Common myeloid progenitor, CD34-positive (primary cell): ENCODE data around the gene TRIM5.

Source experiments
- CTCF ChIA-PET: fragments of 350-600 bp; sonication (Branson Sonifier 250); formaldehyde crosslinking; loops from one replicate; lab custom pipeline; 2021; ENCODE audit warnings: antibody characterized with exemption; lab: Charles Lee
- POLR2A ChIA-PET: fragments of 350-600 bp; sonication (Branson Sonifier 250); formaldehyde crosslinking; loops from one replicate; lab custom pipeline; 2021; ENCODE audit warnings: antibody characterized with exemption; lab: Charles Lee
- DNase-seq, 3 donors: peaks; one replicate each; pipeline versions ENCODE4 v3.0.0 to v3.0.0-alpha.2; 2013
- H3K27ac ChIP-seq, 2 experiments: 1 replicate in 1 of 2; 2 replicates in 1 of 2; pipeline ENCODE4 v1.7.0; 2013; ENCODE audit warnings: inconsistent platforms in 2 of 2, low read length in 2 of 2, mild to moderate bottlenecking in 2 of 2, low read depth in 1 of 2, moderate library complexity in 1 of 2; ENCODE audit not compliant: severe bottlenecking in 2 of 2, insufficient read depth in 1 of 2, poor library complexity in 1 of 2
- H3K27me3 ChIP-seq, 5 experiments: replicated peaks in 2 of 5; 1 replicate in 3 of 5; 2 replicates in 2 of 5; pipeline versions ENCODE4 v1.6.1 to v1.7.0; 2013; ENCODE audit warnings: low read length in 4 of 5, mild to moderate bottlenecking in 2 of 5, moderate library complexity in 2 of 5, inconsistent platforms in 1 of 5; ENCODE audit not compliant: insufficient read depth in 5 of 5, control insufficient read depth in 4 of 5
- H3K36me3 ChIP-seq, 4 experiments: 1 replicate in 2 of 4; 2 replicates in 2 of 4; pipeline versions ENCODE4 v1.6.1 to v1.7.0; 2013; ENCODE audit warnings: low read length in 3 of 4, control low read depth in 1 of 4, mild to moderate bottlenecking in 1 of 4; ENCODE audit not compliant: control insufficient read depth in 4 of 4, insufficient read depth in 4 of 4
- H3K4me1 ChIP-seq, 4 experiments: 1 replicate in 3 of 4; 2 replicates in 1 of 4; pipeline versions ENCODE4 v1.6.1 to v1.7.1; 2013; ENCODE audit warnings: low read length in 3 of 4, mild to moderate bottlenecking in 3 of 4, control low read depth in 1 of 4, inconsistent platforms in 1 of 4, moderate library complexity in 1 of 4; ENCODE audit not compliant: control insufficient read depth in 4 of 4, insufficient read depth in 4 of 4; ENCODE audit errors: control extremely low read depth in 1 of 4
- H3K4me3 ChIP-seq, 7 experiments: 1 replicate in 4 of 7; 2 replicates in 3 of 7; pipeline versions ENCODE4 v1.5.1 to v1.7.0; 2013; ENCODE audit warnings: mild to moderate bottlenecking in 7 of 7, low read length in 6 of 7, moderate library complexity in 6 of 7, inconsistent platforms in 2 of 7, low read depth in 2 of 7, control low read depth in 1 of 7; ENCODE audit not compliant: insufficient read depth in 4 of 7, control insufficient read depth in 1 of 7; ENCODE audit errors: extremely low read depth in 1 of 7
- H3K9me3 ChIP-seq, 5 experiments: 1 replicate in 4 of 5; 2 replicates in 1 of 5; pipeline versions ENCODE4 v1.6.1 to v1.7.1; 2013; ENCODE audit warnings: low read length in 4 of 5, mild to moderate bottlenecking in 2 of 5, inconsistent platforms in 1 of 5, low read depth in 1 of 5, moderate library complexity in 1 of 5; ENCODE audit not compliant: control insufficient read depth in 4 of 5, insufficient read depth in 2 of 5; ENCODE audit errors: control extremely low read depth in 1 of 5
- WGBS: methylation state at CpG from one replicate; pipeline ENCODE4 v1.1.5; 2013; ENCODE audit not compliant: insufficient coverage; 5-methylcytosine and 5-hydroxymethylcytosine counted together

The TRIM5 gene

DNA sequence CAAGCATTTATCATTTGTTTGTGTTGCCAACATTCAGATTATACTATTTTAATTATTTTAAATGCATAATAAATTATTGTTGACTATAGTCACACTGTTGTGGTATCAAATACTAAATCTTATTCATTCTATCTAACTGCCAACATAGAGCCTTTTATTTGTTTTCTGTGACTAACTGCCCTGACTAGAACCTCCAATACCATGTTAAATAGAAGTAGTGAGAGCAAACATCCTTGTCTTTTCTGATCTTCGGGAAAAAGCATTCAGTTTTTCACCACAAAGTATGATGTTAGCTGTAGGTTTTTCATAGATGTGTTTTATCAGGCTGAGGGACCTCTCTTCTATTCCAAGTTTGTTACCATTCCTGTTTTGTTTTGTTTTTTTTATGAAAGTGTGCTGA is 44.9 kb downstream of the TRIM5 start:
- POLR2A ChIA-PET, result no interaction called here
- CTCF ChIA-PET, result no interaction called here
- H3K9me3 ChIP-seq, result peaks cover 0 to 5% (median 0%) of the 10 kb centered on the region in 5 experiments
- no peak overlapping the region for H3K27ac ChIP-seq
- H3K27me3 ChIP-seq, result no peaks in the 10 kb centered on the region
- peaks cover 9 to 53% (median 18%) of the 10 kb centered on the region in 4 experiments for H3K36me3 ChIP-seq
- H3K4me1 ChIP-seq, result no peaks in the 10 kb centered on the region
- no peak overlapping the region for H3K4me3 ChIP-seq
- WGBS, result no CpG with 5 or more reads among the region's 1 CpG
- DNase-seq, result no peak

GRCh38 chr11:5631969-5632635 is 52.8 kb downstream of the TRIM5 start:
- Histone ChIP-seq H3K9me3 (no peaks in the 10 kb centered on the region), H3K27me3 (no peaks in the 10 kb centered on the region), H3K27ac (no peak overlapping the region), H3K4me3 (no peak overlapping the region), H3K36me3 (peaks cover 6 to 27% (median 11%) of the 10 kb centered on the region in 4 experiments), H3K4me1 (peaks cover 3 to 9% (median 7%) of the 10 kb centered on the region in 4 experiments)
- POLR2A ChIA-PET, result no interaction called here
- WGBS, result 97% methylated on average over 4 of the region's 5 CpGs
- no peak for DNase-seq
- CTCF ChIA-PET, result no interaction called here

- H3K4me3 ChIP-seq, result no peak overlapping the region
- peaks cover 6 to 26% (median 10%) of the 10 kb centered on the region in 4 experiments for H3K36me3 ChIP-seq
- H3K27me3 ChIP-seq, result no peaks in the 10 kb centered on the region
- ChIA-PET CTCF (interaction anchor here (1.2 kb wide), 1 partner anchor 11 kb away, joined by 3 read pairs; no protein-coding TSS in a partner anchor), POLR2A (no interaction called here)
- WGBS, result 100% methylated on average over 2 of the region's 2 CpGs
- peaks cover 5 to 13% (median 9%) of the 10 kb centered on the region in 4 experiments for H3K4me1 ChIP-seq
- DNase-seq, result no peak
- no peaks in the 10 kb centered on the region for H3K9me3 ChIP-seq
- no peak overlapping the region for H3K27ac ChIP-seq
These were observed 53.5 kb downstream of the TRIM5 start for GRCh38 chr11:5631417-5631816.

DNA sequence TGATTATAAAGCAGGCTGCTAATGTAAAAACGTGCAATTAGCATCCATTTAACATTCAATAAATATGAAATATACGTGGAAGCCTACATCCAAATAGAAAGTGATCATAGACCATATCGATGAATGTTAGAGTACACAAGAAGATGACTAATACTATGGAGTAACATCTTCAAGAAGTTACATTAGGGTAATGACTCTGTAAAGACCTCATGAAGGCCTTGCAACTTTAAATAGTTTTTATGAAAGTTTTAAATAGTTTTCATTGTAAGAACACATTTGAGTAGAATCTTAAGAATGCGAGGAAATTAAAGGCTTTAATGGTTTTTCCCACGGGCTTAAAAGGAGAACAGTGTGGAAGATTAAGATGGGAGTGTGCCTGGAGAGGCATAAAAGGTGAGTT is 58.7 kb downstream of the TRIM5 start:
- 100% methylated on average over 2 of the region's 5 CpGs for whole genome bisulfite sequencing
- ChIA-PET CTCF (no interaction called here), POLR2A (no interaction called here)
- H3K36me3 ChIP-seq, result no peaks in the 10 kb centered on the region
- no peak overlapping the region for H3K4me3 ChIP-seq
- H3K27me3 ChIP-seq, result no peaks in the 10 kb centered on the region
- H3K9me3 ChIP-seq, result no peaks in the 10 kb centered on the region
- no peak overlapping the region for H3K27ac ChIP-seq
- DNase-seq, result no peak
- peaks cover 7 to 32% (median 25%) of the 10 kb centered on the region in 4 experiments for H3K4me1 ChIP-seq

- Histone ChIP-seq H3K4me1 (peaks cover 7 to 32% (median 25%) of the 10 kb centered on the region in 4 experiments), H3K4me3 (peak overlapping the region; percentile 65 to 87 (median 83)), H3K27ac (peak overlapping the region in 1 of 2 experiments; percentile 82), H3K9me3 (no peaks in the 10 kb centered on the region), H3K27me3 (no peaks in the 10 kb centered on the region), H3K36me3 (no peaks in the 10 kb centered on the region)
- POLR2A ChIA-PET, result no interaction called here
- no peak for DNase-seq
- CTCF ChIA-PET, result interaction anchor here (1.0 kb wide), 1 partner anchor 70 kb away, joined by 4 read pairs; no protein-coding TSS in a partner anchor
- WGBS, result 32% methylated on average over 4 of the region's 4 CpGs
These were observed 59.6 kb downstream of the TRIM5 start for GRCh38 chr11:5625281-5625680.

- Histone ChIP-seq H3K9me3 (no peaks in the 10 kb centered on the region), H3K36me3 (no peaks in the 10 kb centered on the region), H3K4me1 (peaks cover 7 to 32% (median 25%) of the 10 kb centered on the region in 4 experiments), H3K27me3 (no peaks in the 10 kb centered on the region), H3K4me3 (peak within 1 kb of the TSS; percentile 65 to 87 (median 83)), H3K27ac (peak within 1 kb of the TSS; percentile 77 to 82)
- POLR2A ChIA-PET, result interaction anchor here (0.6 kb wide), 1 partner anchor 186 kb away, joined by 3 read pairs; no protein-coding TSS in a partner anchor
- CTCF ChIA-PET, result interaction anchor here (1.0 to 1.3 kb wide), 2 partner anchors 24 to 70 kb away, joined by 4 to 6 read pairs; no protein-coding TSS in a partner anchor
- 23% methylated on average over 6 of the region's 7 CpGs for WGBS
- peak; percentile 82 to 94 (median 91) for DNase-seq
These were observed 60.2 kb downstream of the TRIM5 start, which contains the start of gene TRIM34 for GRCh38 chr11:5624489-5625279. TRIM34 (plus strand) TSS chr11:5625001; CDS start chr11:5632332, 7,331 bp downstream.
